COR-L47 (cell line): Measurements from ENCODE around the gene ZNF587B.
"Not testable (repeated sequence)": the region's sequence is repeated elsewhere in the genome, so short reads cannot be mapped to it uniquely, and the experiment has no call there.

ENCODE experiments used
- DNase-seq: peaks from one replicate; lab custom pipeline; 2025; lab: John Stamatoyannopoulos, UW

The ZNF587B gene

GRCh38 chr19:57830071-57830602 lies at the start of gene ZNF587B:
Gene ZNF587B (plus strand): TSS chr19:57830299. CDS start chr19:57830529, 230 bp downstream.
- DNase-seq: peak; percentile 27

- no peak for DNase-seq
Measured at GRCh38 chr19:57786286-57786685, 43.8 kb upstream of the ZNF587B start.

- DNase-seq: no peak
Measured at GRCh38 chr19:57786906-57787305, 43.2 kb upstream of the ZNF587B start.

- no peak for DNase-seq
Measured at GRCh38 chr19:57788114-57788692, 41.9 kb upstream of the ZNF587B start.

GRCh38 chr19:57789288-57789687 lies 40.8 kb upstream of the ZNF587B start:
- no peak for DNase-seq

GRCh38 chr19:57796580-57796979 lies 33.5 kb upstream of the ZNF587B start:
- DNase-seq: not testable (repeated sequence)

GRCh38 chr19:57800696-57801095 lies 29.4 kb upstream of the ZNF587B start:
- no peak for DNase-seq

GRCh38 chr19:57802269-57802668 lies 27.8 kb upstream of the ZNF587B start:
- DNase-seq: no peak

- no peak for DNase-seq
Measured at GRCh38 chr19:57803265-57803593, 26.9 kb upstream of the ZNF587B start.

- DNase-seq: no peak
Measured at GRCh38 chr19:57803594-57804325, 26.3 kb upstream of the ZNF587B start.

- no peak for DNase-seq
Measured at GRCh38 chr19:57807541-57807940, 22.6 kb upstream of the ZNF587B start.

- not testable (repeated sequence) for DNase-seq
Measured at GRCh38 chr19:57810410-57811295, 19.4 kb upstream of the ZNF587B start.

- no peak for DNase-seq
Measured at GRCh38 chr19:57812226-57812625, 17.9 kb upstream of the ZNF587B start.

GRCh38 chr19:57812975-57813820 lies 16.9 kb upstream of the ZNF587B start:
- not testable (repeated sequence) for DNase-seq

- no peak for DNase-seq
Measured at GRCh38 chr19:57813919-57814504, 16.1 kb upstream of the ZNF587B start.

GRCh38 chr19:57814505-57815246 lies 15.4 kb upstream of the ZNF587B start, which contains the start of gene ZNF552:
Gene ZNF552 (minus strand): TSS chr19:57814913. CDS start chr19:57814743, 170 bp downstream.
- DNase-seq: peak; percentile 88

- no peak for DNase-seq
Measured at GRCh38 chr19:57815247-57816075, 14.6 kb upstream of the ZNF587B start.

GRCh38 chr19:57816652-57817051 lies 13.4 kb upstream of the ZNF587B start:
- DNase-seq: no peak

GRCh38 chr19:57817976-57818375 lies 12.1 kb upstream of the ZNF587B start:
- DNase-seq: no peak
